Ovary (tissue), 3 donors: ENCODE results near the gene PRR5.

Experiments
- EP300 ChIP-seq: sonication (generic); formaldehyde crosslinking; IDR thresholded peaks from one replicate; pipeline ENCODE4 v1.6.1; 2017; ENCODE audit warnings: antibody characterized with exemption
- POLR2A ChIP-seq: fragments of 450-650 bp; IDR thresholded peaks from one replicate; pipeline ENCODE4 v1.6.1; 2017; ENCODE audit warnings: antibody characterized with exemption, mild to moderate bottlenecking, moderate library complexity
- TF ChIP-seq, protein P1 (sequence below), 3 donors: fragments of 450-650 bp in 2 of 3; fragments of 200-600 bp in 1 of 3; IDR thresholded peaks; one replicate each; pipeline versions ENCODE4 v1.5.1 to v1.8.0; 2016 to 2022; ENCODE audit warnings: antibody characterized with exemption in 3 of 3, mild to moderate bottlenecking in 1 of 3
- donor health status: DM: no; HTN: no; CAD: no.

GRCh38 chr22:44671742-44672141 is 30.3 kb upstream of the PRR5 start:
- TF ChIP-seq, protein P1, sequence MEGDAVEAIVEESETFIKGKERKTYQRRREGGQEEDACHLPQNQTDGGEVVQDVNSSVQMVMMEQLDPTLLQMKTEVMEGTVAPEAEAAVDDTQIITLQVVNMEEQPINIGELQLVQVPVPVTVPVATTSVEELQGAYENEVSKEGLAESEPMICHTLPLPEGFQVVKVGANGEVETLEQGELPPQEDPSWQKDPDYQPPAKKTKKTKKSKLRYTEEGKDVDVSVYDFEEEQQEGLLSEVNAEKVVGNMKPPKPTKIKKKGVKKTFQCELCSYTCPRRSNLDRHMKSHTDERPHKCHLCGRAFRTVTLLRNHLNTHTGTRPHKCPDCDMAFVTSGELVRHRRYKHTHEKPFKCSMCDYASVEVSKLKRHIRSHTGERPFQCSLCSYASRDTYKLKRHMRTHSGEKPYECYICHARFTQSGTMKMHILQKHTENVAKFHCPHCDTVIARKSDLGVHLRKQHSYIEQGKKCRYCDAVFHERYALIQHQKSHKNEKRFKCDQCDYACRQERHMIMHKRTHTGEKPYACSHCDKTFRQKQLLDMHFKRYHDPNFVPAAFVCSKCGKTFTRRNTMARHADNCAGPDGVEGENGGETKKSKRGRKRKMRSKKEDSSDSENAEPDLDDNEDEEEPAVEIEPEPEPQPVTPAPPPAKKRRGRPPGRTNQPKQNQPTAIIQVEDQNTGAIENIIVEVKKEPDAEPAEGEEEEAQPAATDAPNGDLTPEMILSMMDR (IDR thresholded peaks at IDR 0.05) = no peak
- TF ChIP-seq POLR2A (no peak), EP300 (no peak)
